ENCODE data around the gene CTXN3. TPM values are rescaled to one million over a fixed set of nuclear protein-coding genes. Genes with fewer than 3 reads are reported as not detected.

Gene CTXN3
- total RNA-seq, 1 experiment from 2014 or later = not detected

GRCh38 chr5:127700237-127700766, 51.4 kb downstream of the CTXN3 start:
- POLR2A ChIA-PET = no interaction called here
- in situ Hi-C loops (cut with HindIII; ENCODE audit: low pct_unique_long_range_greater_than_20kb, low sequenced_read_pairs) (no loop called here), intact Hi-C loops (cut with micrococcal nuclease; ENCODE audit: unreplicated experiment) (no loop called here)
- CTCF ChIA-PET = no interaction called here
- H3K9me3 ChIP-seq (ENCODE audit: control insufficient read depth, insufficient read depth, low read depth, low read length) = no peaks in the 10 kb centered on the region
- no peaks in the 10 kb centered on the region for H3K27me3 ChIP-seq (ENCODE audit: control insufficient read depth, insufficient read depth, low read length)
- no peak for ATAC-seq
- H3K36me3 ChIP-seq (ENCODE audit: control insufficient read depth, insufficient read depth, low read length) = no peaks in the 10 kb centered on the region
- no peak overlapping the region for H3K27ac ChIP-seq (ENCODE audit: low read length)
- TF ChIP-seq POLR2AphosphoS5 (IDR thresholded peaks at IDR 0.05; ENCODE audit: low read depth, low read length) = no peak
- no peak for TF ChIP-seq REST (IDR thresholded peaks at IDR 0.05; ENCODE audit: insufficient read depth in 1 of 2, low read depth in 2 of 2, low read length in 1 of 2)
- no TSS peak for BruUV-seq (replicated peaks)
- DNase-seq (ENCODE audit: low read depth, low spot score) = no peak
- H3K4me1 ChIP-seq (ENCODE audit: control insufficient read depth, insufficient read depth, low read length) = no peaks in the 10 kb centered on the region
- H3K4me3 ChIP-seq (ENCODE audit: low read depth in 2 of 2, low read length in 2 of 2) = no peak overlapping the region

- ATAC-seq (no peak), DNase-seq (ENCODE audit: low read depth, low spot score) (no peak)
- POLR2A ChIA-PET = no interaction called here
- intact Hi-C loops (cut with micrococcal nuclease; ENCODE audit: unreplicated experiment) (no loop called here), in situ Hi-C loops (cut with HindIII; ENCODE audit: low pct_unique_long_range_greater_than_20kb, low sequenced_read_pairs) (no loop called here)
- no peaks in the 10 kb centered on the region for H3K27me3 ChIP-seq (ENCODE audit: control insufficient read depth, insufficient read depth, low read length)
- CTCF ChIA-PET = no interaction called here
- H3K27ac ChIP-seq (ENCODE audit: low read length) = no peak overlapping the region
- no peak overlapping the region for H3K4me3 ChIP-seq (ENCODE audit: low read depth in 2 of 2, low read length in 2 of 2)
- H3K9me3 ChIP-seq (ENCODE audit: control insufficient read depth, insufficient read depth, low read depth, low read length) = no peaks in the 10 kb centered on the region
- BruUV-seq (replicated peaks) = no TSS peak
- H3K4me1 ChIP-seq (ENCODE audit: control insufficient read depth, insufficient read depth, low read length) = no peaks in the 10 kb centered on the region
- no peaks in the 10 kb centered on the region for H3K36me3 ChIP-seq (ENCODE audit: control insufficient read depth, insufficient read depth, low read length)
- no peak for TF ChIP-seq SIN3A (IDR thresholded peaks at IDR 0.05; ENCODE audit: borderline replicate concordance, insufficient read depth, low read depth, low read length)
- no peak for TF ChIP-seq CTCF (IDR thresholded peaks at IDR 0.05)
- no peak for TF ChIP-seq POLR2AphosphoS5 (IDR thresholded peaks at IDR 0.05; ENCODE audit: low read depth, low read length)
- no peak for TF ChIP-seq REST (IDR thresholded peaks at IDR 0.05; ENCODE audit: insufficient read depth in 1 of 2, low read depth in 2 of 2, low read length in 1 of 2)
- TF ChIP-seq TCF7L2 (IDR thresholded peaks at IDR 0.05; ENCODE audit: low read depth, low read length) = no peak
These were observed 53.6 kb downstream of the CTXN3 start for GRCh38 chr5:127702434-127702833.

All from Panc1 (cell line).